Suppressor macrophage treated with lipopolysaccharide for 1 hour (primary cell): ENCODE data around the gene CLDN3.

ENCODE experiments used
- DNase-seq, 3 donors: peaks; one replicate each; pipeline ENCODE4 v3.0.0-alpha.2; 2020 to 2022

Gene CLDN3

GRCh38 chr7:73770860-73771670 is 995 bp upstream of the CLDN3 start:
- DNase-seq, result no peak

GRCh38 chr7:73769481-73770001 is 529 bp downstream of the CLDN3 start:
- DNase-seq, result no peak

GRCh38 chr7:73768641-73769480 is 1.2 kb downstream of the CLDN3 start:
- no peak for DNase-seq

GRCh38 chr7:73766556-73767229 is 3.4 kb downstream of the CLDN3 start:
- DNase-seq, result no peak

GRCh38 chr7:73762659-73762999 is 7.4 kb downstream of the CLDN3 start:
- no peak for DNase-seq

GRCh38 chr7:73761854-73762658 is 8.0 kb downstream of the CLDN3 start:
- DNase-seq, result no peak

GRCh38 chr7:73758581-73759138 is 11.4 kb downstream of the CLDN3 start:
- no peak for DNase-seq

GRCh38 chr7:73749931-73750776 is 19.9 kb downstream of the CLDN3 start:
- no peak for DNase-seq

GRCh38 chr7:73746378-73746777 is 23.7 kb downstream of the CLDN3 start:
- no peak for DNase-seq

- no peak for DNase-seq
These were observed 27.1 kb downstream of the CLDN3 start for GRCh38 chr7:73742753-73743641.

- no peak for DNase-seq
These were observed 27.7 kb downstream of the CLDN3 start for GRCh38 chr7:73742338-73742752.

GRCh38 chr7:73741600-73741999 is 28.5 kb downstream of the CLDN3 start:
- DNase-seq, result no peak

- DNase-seq, result no peak
These were observed 29.3 kb downstream of the CLDN3 start for GRCh38 chr7:73740771-73741170.

GRCh38 chr7:73740212-73740611 is 29.9 kb downstream of the CLDN3 start:
- no peak for DNase-seq

GRCh38 chr7:73739387-73739767 is 30.7 kb downstream of the CLDN3 start:
- DNase-seq, result no peak

- DNase-seq, result peak; percentile 93 to 99 (median 99)
These were observed 31.3 kb downstream of the CLDN3 start, which contains the start of gene ABHD11 for GRCh38 chr7:73738612-73739386. Gene ABHD11 (minus strand): TSS chr7:73738802. CDS start chr7:73738770, 32 bp downstream.

GRCh38 chr7:73738220-73738611 is 31.9 kb downstream of the CLDN3 start:
- peak; percentile 53 to 80 (median 75) for DNase-seq

GRCh38 chr7:73737491-73738219 is 32.4 kb downstream of the CLDN3 start:
- no peak for DNase-seq
